Left renal cortex interstitium (tissue), 4 donors: Measurements from ENCODE around the gene TOR4A. TPM values are rescaled to one million over a fixed set of nuclear protein-coding genes. Genes with fewer than 3 reads are reported as not detected.

Source experiments
- DNase-seq, 4 donors: peaks; one replicate each; pipeline ENCODE4 v3.0.0-alpha.2; 2013; ENCODE audit warnings: low read depth in 4 of 4, low spot score in 2 of 4, missing footprints in 1 of 4
- polyA plus RNA-seq, 4 donors: library from polyadenylated mRNA; unstranded; fragments of 120-200 nt; gene quantifications; one replicate each; pipeline ENCODE4 v1.2.1, GENCODE V29; 2013; ENCODE audit not compliant: insufficient read length in 4 of 4

TOR4A gene
- polyA plus RNA-seq, 4 donors, result 3.9 to 8.5 (median 6.3) TPM

GRCh38 chr9:137303893-137304382 lies 26.4 kb downstream of the TOR4A start:
- no peak for DNase-seq

GRCh38 chr9:137304383-137305059 lies 27.0 kb downstream of the TOR4A start:
- no peak for DNase-seq

DNA sequence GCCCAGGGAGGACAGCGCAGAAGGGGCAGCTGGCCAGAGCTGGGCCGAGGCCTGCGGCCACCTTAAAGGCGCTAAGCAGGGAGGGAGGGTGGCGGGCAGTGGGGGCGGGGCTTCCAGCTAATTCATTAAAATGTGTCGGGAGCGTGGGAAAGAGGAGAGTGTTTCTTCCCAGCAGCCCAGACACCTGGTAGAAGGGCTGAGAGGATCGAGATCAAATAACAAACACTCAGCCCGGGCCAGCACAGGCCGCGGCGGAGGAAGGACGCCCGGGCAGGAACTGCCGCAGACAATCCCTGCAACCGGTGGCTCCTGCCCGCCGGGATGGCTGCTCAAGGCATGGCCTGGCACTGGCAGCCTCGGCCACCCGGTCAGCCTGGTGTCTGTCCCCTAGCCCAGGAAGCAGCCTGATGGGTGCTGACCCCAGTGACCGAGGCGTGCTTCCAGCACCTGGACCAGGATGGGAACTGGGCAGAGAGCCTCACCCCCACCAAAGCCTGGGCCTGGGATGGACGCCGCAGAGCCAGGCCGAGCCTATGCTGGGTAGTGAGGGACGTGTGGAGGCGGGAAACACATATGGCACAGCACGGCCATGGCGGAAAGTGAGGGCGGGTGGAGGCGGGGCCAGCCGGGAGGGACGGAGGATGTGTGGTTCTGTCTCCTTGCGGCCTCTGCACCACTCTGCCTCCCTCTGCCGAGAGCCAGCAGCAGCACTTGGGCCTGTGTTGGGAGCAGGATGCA lies 27.7 kb downstream of the TOR4A start:
- no peak for DNase-seq

- DNase-seq, result no peak
Observed at GRCh38 chr9:137305798-137306065, 28.2 kb downstream of the TOR4A start.

GRCh38 chr9:137306066-137306849 lies 28.7 kb downstream of the TOR4A start:
- DNase-seq, result no peak

- no peak for DNase-seq
Observed at GRCh38 chr9:137306850-137307254, 29.3 kb downstream of the TOR4A start.

DNA sequence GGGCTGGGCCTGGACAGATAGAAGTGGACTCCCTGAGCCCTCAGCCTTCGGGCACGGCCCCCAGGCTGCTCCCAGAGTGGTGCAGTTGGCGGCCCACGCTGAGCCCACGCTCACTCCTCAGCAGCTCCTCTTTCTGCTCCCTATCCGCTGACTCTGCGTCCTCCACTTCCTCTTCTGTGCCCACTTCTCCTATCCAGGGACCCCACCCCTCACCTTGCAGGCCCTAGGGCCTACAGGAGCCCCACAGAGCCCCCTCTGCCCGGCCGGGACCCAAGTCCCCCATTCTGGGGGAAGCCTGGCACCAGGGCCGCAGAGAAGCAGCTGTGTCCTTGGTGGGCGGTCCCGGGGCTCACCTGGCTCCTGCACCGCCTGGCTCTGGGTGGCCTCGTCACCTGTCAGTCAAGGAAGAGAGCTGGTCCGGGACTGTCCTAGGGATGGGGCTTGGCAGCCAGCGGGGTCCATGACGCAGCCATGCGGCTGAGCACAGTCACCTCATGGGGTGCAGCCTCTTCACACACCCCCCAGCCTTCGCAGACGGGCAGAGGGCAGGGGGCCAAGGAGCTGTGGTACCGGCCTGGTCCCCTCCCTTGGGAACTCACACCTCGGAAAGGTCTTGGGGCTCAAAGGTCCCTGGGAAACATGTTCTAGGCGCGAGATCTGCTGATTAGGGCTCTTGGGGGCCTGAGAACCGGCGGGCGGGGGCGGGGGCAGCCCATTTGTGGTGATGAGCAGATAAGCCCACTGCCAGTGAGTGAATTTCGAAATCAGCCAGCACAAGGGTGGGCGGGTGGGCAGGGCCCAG lies 29.9 kb downstream of the TOR4A start:
- no peak for DNase-seq

- no peak for DNase-seq
Observed at GRCh38 chr9:137308057-137308619, 30.6 kb downstream of the TOR4A start.

DNA sequence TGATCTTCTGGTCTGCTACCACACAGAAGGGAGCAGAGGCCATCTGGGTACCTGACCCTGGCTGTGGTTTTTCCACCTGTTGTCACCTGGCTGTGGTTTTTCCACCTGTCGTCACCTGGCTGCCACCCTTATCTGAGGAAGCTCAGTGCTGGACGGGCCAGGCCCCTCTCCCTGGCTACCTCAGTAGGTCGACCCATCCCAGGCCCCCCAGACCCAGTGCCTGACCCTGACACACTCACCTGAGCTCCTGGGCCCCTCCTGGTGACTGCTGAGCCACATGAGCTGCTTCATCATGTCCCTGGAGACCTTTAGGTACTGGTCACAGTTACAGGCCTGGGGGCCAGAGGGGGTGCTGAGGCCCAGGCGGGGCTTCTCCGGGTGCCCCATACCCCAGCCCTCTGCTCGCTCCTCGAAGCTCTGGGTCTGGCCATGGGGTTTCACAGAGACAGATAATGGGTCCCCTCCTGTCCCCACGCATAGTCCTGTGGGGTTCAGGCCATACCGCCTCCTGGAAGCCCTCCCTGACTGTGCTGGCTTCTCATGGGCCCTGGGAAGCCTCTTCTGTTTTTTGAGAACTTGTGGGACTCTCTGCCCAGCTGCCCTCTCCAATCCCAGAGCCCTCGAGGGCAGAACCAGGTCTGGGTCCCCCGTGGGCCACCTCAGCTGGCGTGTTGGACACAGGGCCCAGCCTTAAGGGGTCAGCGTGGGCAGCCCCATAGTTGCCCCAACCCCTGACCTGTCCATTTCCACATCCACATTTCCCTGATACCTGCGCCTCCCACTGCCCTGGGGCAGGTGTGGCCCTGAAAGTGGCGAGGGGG lies 32.1 kb downstream of the TOR4A start:
- DNase-seq, result no peak

DNA sequence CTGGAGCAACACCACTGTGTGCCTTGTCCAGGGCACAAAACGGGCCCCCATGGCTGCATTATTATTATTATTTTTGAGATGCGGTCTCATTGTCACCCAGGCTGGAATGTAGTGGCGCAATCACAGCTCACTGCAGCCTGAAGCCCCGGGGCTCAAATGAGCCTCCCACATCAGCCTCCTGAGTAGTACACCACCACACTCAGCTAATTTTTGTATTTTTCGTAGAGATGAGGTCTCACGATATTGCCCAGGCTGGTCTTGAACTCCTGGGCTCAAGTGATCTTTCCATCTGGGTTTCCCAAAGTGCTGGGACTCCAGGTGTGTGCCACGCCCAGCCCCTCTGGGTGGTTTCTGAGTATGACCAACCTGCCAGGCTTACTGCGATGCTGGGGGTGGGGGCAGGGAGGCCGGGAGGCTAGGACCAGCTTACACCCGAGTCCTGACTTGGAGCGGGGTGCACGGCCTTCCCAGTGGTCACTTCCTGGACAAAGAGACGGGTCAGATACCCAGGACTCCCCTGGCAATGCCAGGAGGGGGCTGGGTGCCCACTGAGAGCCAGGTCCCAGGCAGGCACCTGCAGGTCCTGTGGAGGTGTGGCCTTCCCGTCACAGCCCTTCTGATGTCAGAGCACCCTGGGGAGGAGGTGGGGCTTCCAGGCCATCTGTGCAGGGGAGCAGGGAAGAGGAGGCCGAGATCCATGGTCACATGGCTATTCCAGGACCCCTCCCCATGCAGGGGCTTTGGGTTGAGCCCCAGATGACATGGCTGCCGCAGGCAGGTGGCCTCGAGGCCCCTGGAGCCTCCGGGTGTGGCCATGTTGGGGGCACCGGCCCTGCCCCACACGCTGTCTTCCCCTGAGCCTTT lies 32.9 kb downstream of the TOR4A start:
- no peak for DNase-seq

DNA sequence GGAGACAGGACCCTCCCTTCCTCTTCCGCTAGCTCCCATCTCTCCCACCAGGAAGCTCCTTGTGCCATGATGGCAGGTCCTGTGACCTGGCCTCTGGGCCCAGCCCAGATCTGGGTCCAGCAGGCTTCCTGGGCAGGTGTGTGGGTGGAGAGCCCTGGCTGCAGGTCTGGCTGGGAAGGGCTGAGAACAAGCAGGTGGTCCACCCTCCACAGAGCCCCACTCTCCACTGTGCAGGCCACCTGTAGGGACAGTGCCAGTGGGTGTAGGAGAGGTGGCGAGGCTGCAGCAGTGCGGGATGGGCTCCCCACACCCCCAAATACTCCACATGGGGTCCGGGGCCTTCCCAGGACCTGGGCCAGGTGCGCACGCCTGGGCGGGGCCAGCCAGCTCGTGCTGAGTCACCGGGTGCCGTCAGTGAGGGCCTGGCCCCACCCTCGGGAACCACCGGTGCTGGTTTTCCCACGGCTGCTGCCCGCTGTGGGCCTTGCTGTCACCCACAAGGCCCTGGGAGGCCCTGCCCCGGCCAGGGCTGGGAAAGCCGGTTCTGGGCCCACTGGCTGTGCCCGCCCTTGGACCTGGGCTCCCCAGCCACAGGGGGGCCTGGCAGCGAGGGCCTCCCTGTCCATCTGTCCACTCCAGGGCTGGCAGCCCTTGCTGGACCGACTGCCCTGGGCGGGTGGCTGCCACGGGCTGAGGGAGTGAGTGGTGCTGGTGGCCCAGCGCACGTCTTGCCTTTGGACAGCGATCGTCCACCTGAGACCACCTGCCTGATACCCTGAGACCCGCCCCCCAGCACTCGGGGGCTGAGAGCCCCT lies 33.9 kb downstream of the TOR4A start:
- DNase-seq, result no peak

- DNase-seq, result no peak
Observed at GRCh38 chr9:137311986-137312851, 34.7 kb downstream of the TOR4A start.

DNA sequence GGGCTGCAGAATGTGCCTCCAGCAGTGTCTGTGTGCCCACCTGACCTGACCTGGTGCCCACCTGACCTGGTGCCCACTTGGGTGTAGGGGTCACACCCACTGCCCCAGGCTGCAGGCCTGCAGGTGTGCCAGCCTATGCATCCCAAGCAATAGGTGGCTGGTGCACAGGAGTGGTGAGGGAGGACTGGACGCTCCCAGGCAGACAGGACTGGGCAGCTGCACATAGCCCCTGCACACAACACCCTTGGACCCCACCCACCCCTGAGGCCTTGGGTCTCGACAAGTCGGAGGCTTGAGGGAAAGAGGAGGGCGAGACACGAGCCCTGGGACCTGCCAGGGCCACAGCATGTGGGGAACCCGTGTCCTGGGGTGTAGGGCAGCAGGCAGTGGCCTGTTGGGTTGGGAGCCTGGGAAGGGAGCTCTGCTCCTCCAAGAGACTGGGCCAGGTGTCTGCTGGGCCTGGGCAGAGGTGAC lies 35.4 kb downstream of the TOR4A start:
- no peak for DNase-seq

DNA sequence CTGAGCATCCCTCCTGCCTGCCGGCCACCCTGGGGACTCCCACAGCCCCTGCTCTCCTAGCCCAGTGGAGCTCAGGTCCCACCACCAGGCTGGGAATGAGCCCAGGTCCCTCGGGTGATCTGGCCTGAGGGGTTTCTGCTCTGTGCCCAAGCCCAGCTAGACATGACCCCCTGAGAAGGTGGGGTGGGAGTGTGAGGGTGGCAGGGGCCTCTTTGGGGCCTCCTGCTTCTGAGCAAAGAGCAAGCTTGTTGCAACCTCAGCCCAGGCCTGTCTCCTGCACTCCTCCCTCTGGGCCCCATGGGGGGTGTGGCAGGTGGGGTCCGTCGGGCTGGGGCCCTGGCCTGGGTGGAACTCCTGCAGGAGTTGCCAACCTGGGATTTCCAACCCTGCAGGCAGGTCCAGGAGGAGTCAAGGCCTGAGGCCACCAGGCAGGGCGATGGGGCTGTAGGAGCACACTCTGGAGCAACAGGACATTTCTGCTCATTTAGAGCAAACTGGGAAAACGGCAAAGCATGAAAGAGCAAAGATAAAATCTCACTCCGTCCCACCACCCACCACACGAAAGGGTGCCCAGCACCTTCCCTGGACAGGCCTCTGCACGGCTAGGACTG lies 35.9 kb downstream of the TOR4A start:
- DNase-seq, result no peak

DNA sequence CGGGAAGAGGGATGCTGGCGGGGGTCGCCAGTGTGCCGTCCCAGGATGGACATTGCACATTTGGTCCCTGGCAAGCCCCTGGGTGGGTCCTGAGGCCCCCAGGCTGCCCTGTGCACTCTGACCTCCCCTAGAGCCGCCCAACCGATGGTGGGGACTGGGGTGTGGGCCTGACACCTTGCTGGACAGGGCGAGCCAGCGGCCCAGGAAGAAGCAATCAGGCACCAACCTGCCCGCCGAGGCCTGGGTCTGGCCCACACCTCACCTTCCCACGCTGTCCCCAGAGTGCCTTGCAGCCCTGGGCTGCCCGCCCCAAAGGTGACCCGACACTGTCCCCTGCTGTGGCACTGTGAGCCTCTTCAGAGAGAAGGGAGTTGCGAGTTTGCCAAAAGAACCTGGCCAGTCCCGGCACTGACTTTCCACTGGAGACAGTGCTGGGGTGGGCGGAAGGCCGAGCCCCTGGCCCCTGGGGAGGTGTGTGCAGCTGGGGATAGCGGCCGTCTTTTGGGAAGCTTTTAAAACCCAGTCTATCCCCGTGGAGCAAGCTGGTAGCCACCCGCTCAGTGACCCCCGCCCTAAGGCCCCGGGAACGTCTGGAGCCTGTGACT lies 36.5 kb downstream of the TOR4A start:
- no peak for DNase-seq
